ENCODE measurements around the gene HGD.

DNA sequence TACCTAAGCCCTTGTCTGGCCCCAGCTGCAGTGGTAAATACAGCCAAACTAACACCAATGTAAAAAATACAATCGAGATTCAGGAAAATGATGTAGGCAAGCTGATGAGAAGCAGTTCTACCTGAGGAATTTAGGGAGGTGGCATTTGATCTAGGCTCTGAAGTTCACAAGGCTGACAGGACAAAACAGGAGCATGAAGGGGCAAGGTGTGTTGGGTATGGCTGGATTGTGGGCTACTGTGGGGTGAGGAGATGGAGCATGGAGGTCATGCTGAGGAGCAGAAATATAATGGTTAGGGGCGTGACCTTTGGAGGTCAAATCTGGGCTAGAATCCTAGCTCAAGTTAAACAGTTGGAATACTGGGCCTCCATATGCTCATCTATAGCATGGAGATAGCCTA is 79.4 kb downstream of the HGD start:
- TF ChIP-seq, protein P1, sequence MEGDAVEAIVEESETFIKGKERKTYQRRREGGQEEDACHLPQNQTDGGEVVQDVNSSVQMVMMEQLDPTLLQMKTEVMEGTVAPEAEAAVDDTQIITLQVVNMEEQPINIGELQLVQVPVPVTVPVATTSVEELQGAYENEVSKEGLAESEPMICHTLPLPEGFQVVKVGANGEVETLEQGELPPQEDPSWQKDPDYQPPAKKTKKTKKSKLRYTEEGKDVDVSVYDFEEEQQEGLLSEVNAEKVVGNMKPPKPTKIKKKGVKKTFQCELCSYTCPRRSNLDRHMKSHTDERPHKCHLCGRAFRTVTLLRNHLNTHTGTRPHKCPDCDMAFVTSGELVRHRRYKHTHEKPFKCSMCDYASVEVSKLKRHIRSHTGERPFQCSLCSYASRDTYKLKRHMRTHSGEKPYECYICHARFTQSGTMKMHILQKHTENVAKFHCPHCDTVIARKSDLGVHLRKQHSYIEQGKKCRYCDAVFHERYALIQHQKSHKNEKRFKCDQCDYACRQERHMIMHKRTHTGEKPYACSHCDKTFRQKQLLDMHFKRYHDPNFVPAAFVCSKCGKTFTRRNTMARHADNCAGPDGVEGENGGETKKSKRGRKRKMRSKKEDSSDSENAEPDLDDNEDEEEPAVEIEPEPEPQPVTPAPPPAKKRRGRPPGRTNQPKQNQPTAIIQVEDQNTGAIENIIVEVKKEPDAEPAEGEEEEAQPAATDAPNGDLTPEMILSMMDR (optimal IDR thresholded peaks at IDR 0.05 in 1 of 3, IDR thresholded peaks at IDR 0.05 in 1 of 3, conservative IDR thresholded peaks at IDR 0.05 in 1 of 3; ENCODE audit: extremely low read depth in 1 of 3, insufficient read depth in 2 of 3, low read length in 3 of 3) = no peak
- TF ChIP-seq EZH2 (IDR thresholded peaks at IDR 0.05; ENCODE audit: low read length) = no peak
